IMR-90 (cell line): Measurements from ENCODE around the gene CLNK. TPM values are rescaled to one million over a fixed set of nuclear protein-coding genes. Genes with fewer than 3 reads are reported as not detected.

Experiments used
- ATAC-seq: fragments of 200-7000 bp; cut with Tn5 transposase; 2 replicates; pipeline ENCODE4 v1.9.1; 2020; ENCODE audit warnings: low read depth, mild to moderate bottlenecking, moderate library complexity
- BruUV-seq: library from RNA; stranded (reverse); fragments of 400-500 nt; replicated peaks from 2 replicates; lab custom pipeline; 2021; lab: Mats Ljungman, UMichigan
- CTCF ChIA-PET: fragments of 300-600 bp; formaldehyde crosslinking; extraction: SDS; loops from one replicate; lab custom pipeline; 2021; ENCODE audit warnings: antibody characterized with exemption; lab: Yijun Ruan, JAX
- POLR2A ChIA-PET: fragments of 300-600 bp; sonication (Branson Sonifier 250); formaldehyde crosslinking; loops from one replicate; lab custom pipeline; 2022; ENCODE audit warnings: antibody characterized with exemption; ENCODE audit not compliant: unreplicated experiment; lab: Charles Lee
- DNase-seq: peaks from one replicate; pipeline ENCODE4 v3.0.0; 2013
- H2AFZ ChIP-seq: replicated peaks from 2 replicates; pipeline ENCODE3; 2013; ENCODE audit warnings: low read length, mild to moderate bottlenecking; ENCODE audit not compliant: poor library complexity
- H2AK5ac ChIP-seq: 2 replicates; pipeline ENCODE4 v1.6.1; 2013; ENCODE audit warnings: low read depth, low read length, inconsistent platforms
- H2AK9ac ChIP-seq: replicated peaks from 2 replicates; pipeline ENCODE3; 2013; ENCODE audit warnings: mild to moderate bottlenecking, low read depth, low read length, moderate library complexity; ENCODE audit not compliant: poor library complexity
- H2BK120ac ChIP-seq: 2 replicates; pipeline ENCODE4 v1.6.1; 2013; ENCODE audit warnings: low read depth, low read length, inconsistent platforms
- H2BK15ac ChIP-seq: 3 replicates; pipeline ENCODE4 v1.6.1; 2013; ENCODE audit warnings: low read depth, low read length, inconsistent platforms
- H2BK20ac ChIP-seq: 2 replicates; pipeline ENCODE4 v1.6.1; 2013; ENCODE audit warnings: low read depth, mild to moderate bottlenecking, inconsistent platforms, low read length, moderate library complexity
- H2BK5ac ChIP-seq: 2 replicates; pipeline ENCODE4 v1.6.1; 2013; ENCODE audit warnings: mild to moderate bottlenecking, low read depth, low read length, inconsistent platforms; ENCODE audit not compliant: poor library complexity, severe bottlenecking
- H3K14ac ChIP-seq: replicated peaks from 2 replicates; pipeline ENCODE4 v1.6.1; 2013; ENCODE audit warnings: low read depth, low read length, inconsistent platforms
- H3K18ac ChIP-seq: 2 replicates; pipeline ENCODE4 v1.6.1; 2013; ENCODE audit warnings: low read depth, low read length, control low read depth
- H3K23ac ChIP-seq: 2 replicates; pipeline ENCODE4 v1.6.1; 2013; ENCODE audit warnings: low read depth, low read length, inconsistent platforms
- H3K27ac ChIP-seq: 2 replicates; pipeline ENCODE4 v1.5.1; 2013; ENCODE audit warnings: mild to moderate bottlenecking, control low read depth, low read length; ENCODE audit not compliant: insufficient read depth
- H3K27me3 ChIP-seq: 2 replicates; pipeline ENCODE4 v1.6.1; 2013; ENCODE audit warnings: low read length; ENCODE audit not compliant: control insufficient read depth, insufficient read depth
- H3K36me3 ChIP-seq: 2 replicates; pipeline ENCODE4 v1.6.1; 2013; ENCODE audit warnings: low read length, mixed read lengths; ENCODE audit not compliant: control insufficient read depth, insufficient read depth
- H3K4ac ChIP-seq: 2 replicates; pipeline ENCODE4 v1.6.1; 2013; ENCODE audit warnings: low read depth, low read length, inconsistent platforms
- H3K4me1 ChIP-seq: 2 replicates; pipeline ENCODE4 v1.6.1; 2013; ENCODE audit warnings: low read length, mixed read lengths; ENCODE audit not compliant: control insufficient read depth, insufficient read depth
- H3K4me2 ChIP-seq: 2 replicates; pipeline ENCODE4 v1.6.1; 2013; ENCODE audit warnings: low read depth, mild to moderate bottlenecking, control low read depth, low read length, moderate library complexity
- H3K4me3 ChIP-seq: 2 replicates; pipeline ENCODE4 v1.5.1; 2013; ENCODE audit warnings: low read depth, mild to moderate bottlenecking, control low read depth, low read length, moderate library complexity; ENCODE audit not compliant: insufficient read depth
- H3K56ac ChIP-seq: 2 replicates; pipeline ENCODE4 v1.6.1; 2013; ENCODE audit warnings: low read length, inconsistent platforms; ENCODE audit not compliant: insufficient read depth; ENCODE audit errors: extremely low read depth
- H3K79me1 ChIP-seq, 2 experiments: 2 replicates each; pipeline ENCODE4 v1.6.1; 2013; ENCODE audit warnings: low read length in 2 of 2, inconsistent platforms in 1 of 2, low read depth in 1 of 2
- H3K9ac ChIP-seq: 2 replicates; pipeline ENCODE4 v1.6.1; 2013; ENCODE audit warnings: low read depth, low read length, control low read depth
- H3K9me1 ChIP-seq: 2 replicates; pipeline ENCODE4 v1.6.1; 2013; ENCODE audit warnings: low read length, inconsistent platforms; ENCODE audit not compliant: insufficient read depth
- H3K9me3 ChIP-seq: 2 replicates; pipeline ENCODE4 v1.6.1; 2013; ENCODE audit warnings: low read length; ENCODE audit not compliant: control insufficient read depth, insufficient read depth
- H4K20me1 ChIP-seq: 2 replicates; pipeline ENCODE4 v1.6.1; 2013; ENCODE audit warnings: low read length, inconsistent platforms; ENCODE audit not compliant: insufficient read depth
- H4K5ac ChIP-seq: 2 replicates; pipeline ENCODE4 v1.6.1; 2013; ENCODE audit warnings: mild to moderate bottlenecking, low read depth, low read length, control low read depth
- H4K8ac ChIP-seq, 2 experiments: 2 replicates each; pipeline ENCODE4 v1.6.1; 2013; ENCODE audit warnings: low read depth in 2 of 2, low read length in 2 of 2, control low read depth in 1 of 2, inconsistent platforms in 1 of 2
- H4K91ac ChIP-seq: 2 replicates; pipeline ENCODE4 v1.6.1; 2013; ENCODE audit warnings: low read depth, low read length, inconsistent platforms; ENCODE audit not compliant: insufficient read depth
- POLR2A ChIP-seq: IDR thresholded peaks from 2 replicates; pipeline ENCODE4 v1.6.1; 2012; ENCODE audit warnings: mild to moderate bottlenecking, low read depth, low read length
- WGBS, 2 experiments: methylation state at CpG; one replicate each; pipeline versions ENCODE4 v1.1.5 to v1.1.7; 2013; ENCODE audit warnings: missing lambda C conversion rate in 2 of 2; ENCODE audit not compliant: insufficient read length in 1 of 2; ENCODE audit errors: extremely low coverage in 2 of 2; 5-methylcytosine and 5-hydroxymethylcytosine counted together
- dilution Hi-C: fragments of 300-500 bp; cut with HindIII; formaldehyde crosslinking; loops from one replicate; pipeline ENCODE4 v1.14.3; 2018; ENCODE audit warnings: low sequenced_read_pairs; ENCODE audit not compliant: unreplicated experiment
- in situ Hi-C: fragments of 300-500 bp; cut with MboI; formaldehyde crosslinking; loops from 3 replicates; pipeline ENCODE4 v1.14.3; 2019; ENCODE audit warnings: low sequenced_read_pairs, inconsistent platforms, mixed read lengths
- intact Hi-C: fragments of 100-400 bp; cut with micrococcal nuclease; formaldehyde crosslinking; loops from 2 replicates; pipeline ENCODE4 v1.10.0; 2022
- polyA plus RNA-seq, 3 experiments: library from polyadenylated mRNA; depleted of rRNA; stranded (reverse); fragments of >200 nt; gene quantifications; 2 replicates each; pipeline ENCODE4 v1.2.3, GENCODE V29; 2012; ENCODE audit warnings: low replicate concordance in 1 of 3
- total RNA-seq: library from RNA; depleted of rRNA; stranded (reverse); fragments of >200 nt; gene quantifications from 2 replicates; pipeline ENCODE4 v1.2.3, GENCODE V29; 2012
- TF ChIP-seq, protein P1 (sequence below): fragments of 150-350 bp; IDR thresholded peaks from 2 replicates; pipeline ENCODE4 v1.6.1; 2016; ENCODE audit warnings: low read depth, mild to moderate bottlenecking, low read length, moderate library complexity, borderline replicate concordance

The CLNK gene
- total and polyA plus RNA-seq, 2 of the 4 experiments (the other 2 are of a cell fraction) = not detected

DNA sequence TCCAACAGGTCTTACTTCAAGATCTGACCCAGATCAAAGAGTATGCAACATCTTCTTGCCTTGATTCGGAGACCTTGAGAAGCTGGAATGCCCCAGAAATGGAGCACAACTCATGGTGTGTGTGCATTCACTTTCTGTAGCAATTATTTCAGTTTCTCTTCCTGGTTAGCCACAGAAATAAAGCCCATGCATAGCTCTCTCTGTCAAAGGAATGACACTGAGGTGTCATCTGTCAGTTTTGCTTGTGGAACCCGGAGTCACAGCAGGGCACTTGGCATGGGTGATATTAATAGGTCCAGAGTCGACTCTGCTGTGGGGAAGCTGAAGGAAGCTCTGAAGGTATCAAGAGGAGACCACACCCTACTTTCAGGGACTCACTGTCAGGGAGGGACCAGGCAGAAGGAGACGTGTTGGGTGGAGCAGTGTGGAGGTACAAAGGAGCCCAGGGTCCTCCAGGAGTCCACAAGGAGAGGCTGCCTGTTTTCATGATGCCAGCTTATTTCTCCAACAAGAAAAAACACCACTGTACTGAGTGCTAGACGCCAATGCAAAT lies 10.7 kb downstream of the CLNK start:
- Histone ChIP-seq H3K4me1 (no peaks in the 10 kb centered on the region), H3K27me3 (peaks cover 13% of the 10 kb centered on the region), H3K9me3 (no peaks in the 10 kb centered on the region), H3K4me3 (no peak overlapping the region), H2BK120ac (no peak overlapping the region), H4K8ac (no peak overlapping the region), H3K4me2 (no peak overlapping the region), H4K5ac (no peak overlapping the region), H3K9ac (no peak overlapping the region), H3K14ac (no peak overlapping the region), H3K23ac (no peak overlapping the region), H2BK5ac (no peak overlapping the region), H3K27ac (no peak overlapping the region), H3K4ac (no peak overlapping the region), H2AFZ (no peak overlapping the region), H4K91ac (no peak overlapping the region), H3K79me1 (no peaks in the 10 kb centered on the region), H4K20me1 (no peaks in the 10 kb centered on the region), H2AK5ac (no peak overlapping the region), H3K36me3 (no peaks in the 10 kb centered on the region), H3K18ac (no peak overlapping the region), H2BK20ac (no peak overlapping the region), H3K9me1 (0 out of 2 replicates have a peak, but pooled peaks cover 3% of the 10 kb centered on the region), H2BK15ac (no peak overlapping the region), H2AK9ac (no peak overlapping the region), H3K56ac (no peak overlapping the region)
- WGBS, 2 experiments = 80% methylated on average over 1 of the region's 5 CpGs; no CpG with 5 or more reads in 1 of the 2 experiments
- dilution Hi-C loops = no loop called here
- ATAC-seq = no peak
- intact Hi-C loops = no loop called here
- in situ Hi-C loops = no loop called here
- ChIA-PET POLR2A (no interaction called here), CTCF (no interaction called here)
- TF ChIP-seq, protein P1, sequence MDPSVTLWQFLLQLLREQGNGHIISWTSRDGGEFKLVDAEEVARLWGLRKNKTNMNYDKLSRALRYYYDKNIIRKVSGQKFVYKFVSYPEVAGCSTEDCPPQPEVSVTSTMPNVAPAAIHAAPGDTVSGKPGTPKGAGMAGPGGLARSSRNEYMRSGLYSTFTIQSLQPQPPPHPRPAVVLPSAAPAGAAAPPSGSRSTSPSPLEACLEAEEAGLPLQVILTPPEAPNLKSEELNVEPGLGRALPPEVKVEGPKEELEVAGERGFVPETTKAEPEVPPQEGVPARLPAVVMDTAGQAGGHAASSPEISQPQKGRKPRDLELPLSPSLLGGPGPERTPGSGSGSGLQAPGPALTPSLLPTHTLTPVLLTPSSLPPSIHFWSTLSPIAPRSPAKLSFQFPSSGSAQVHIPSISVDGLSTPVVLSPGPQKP = no peak
- no peak for TF ChIP-seq POLR2A
- no TSS peak for BruUV-seq
- no peak for DNase-seq
